ENCODE results near the gene PIAS4. TPM values are rescaled to one million over a fixed set of nuclear protein-coding genes. Genes with fewer than 3 reads are reported as not detected.

The PIAS4 gene, protein sequence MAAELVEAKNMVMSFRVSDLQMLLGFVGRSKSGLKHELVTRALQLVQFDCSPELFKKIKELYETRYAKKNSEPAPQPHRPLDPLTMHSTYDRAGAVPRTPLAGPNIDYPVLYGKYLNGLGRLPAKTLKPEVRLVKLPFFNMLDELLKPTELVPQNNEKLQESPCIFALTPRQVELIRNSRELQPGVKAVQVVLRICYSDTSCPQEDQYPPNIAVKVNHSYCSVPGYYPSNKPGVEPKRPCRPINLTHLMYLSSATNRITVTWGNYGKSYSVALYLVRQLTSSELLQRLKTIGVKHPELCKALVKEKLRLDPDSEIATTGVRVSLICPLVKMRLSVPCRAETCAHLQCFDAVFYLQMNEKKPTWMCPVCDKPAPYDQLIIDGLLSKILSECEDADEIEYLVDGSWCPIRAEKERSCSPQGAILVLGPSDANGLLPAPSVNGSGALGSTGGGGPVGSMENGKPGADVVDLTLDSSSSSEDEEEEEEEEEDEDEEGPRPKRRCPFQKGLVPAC
- total RNA-seq (10 to 100 TPM; 21.8 to 42.6 (median 31.4) TPM), total RNA-seq (14.2 to 41.9 (median 24.8) reads per million in 29 experiments)
- 15.3 TPM for total RNA-seq (2013)

DNA sequence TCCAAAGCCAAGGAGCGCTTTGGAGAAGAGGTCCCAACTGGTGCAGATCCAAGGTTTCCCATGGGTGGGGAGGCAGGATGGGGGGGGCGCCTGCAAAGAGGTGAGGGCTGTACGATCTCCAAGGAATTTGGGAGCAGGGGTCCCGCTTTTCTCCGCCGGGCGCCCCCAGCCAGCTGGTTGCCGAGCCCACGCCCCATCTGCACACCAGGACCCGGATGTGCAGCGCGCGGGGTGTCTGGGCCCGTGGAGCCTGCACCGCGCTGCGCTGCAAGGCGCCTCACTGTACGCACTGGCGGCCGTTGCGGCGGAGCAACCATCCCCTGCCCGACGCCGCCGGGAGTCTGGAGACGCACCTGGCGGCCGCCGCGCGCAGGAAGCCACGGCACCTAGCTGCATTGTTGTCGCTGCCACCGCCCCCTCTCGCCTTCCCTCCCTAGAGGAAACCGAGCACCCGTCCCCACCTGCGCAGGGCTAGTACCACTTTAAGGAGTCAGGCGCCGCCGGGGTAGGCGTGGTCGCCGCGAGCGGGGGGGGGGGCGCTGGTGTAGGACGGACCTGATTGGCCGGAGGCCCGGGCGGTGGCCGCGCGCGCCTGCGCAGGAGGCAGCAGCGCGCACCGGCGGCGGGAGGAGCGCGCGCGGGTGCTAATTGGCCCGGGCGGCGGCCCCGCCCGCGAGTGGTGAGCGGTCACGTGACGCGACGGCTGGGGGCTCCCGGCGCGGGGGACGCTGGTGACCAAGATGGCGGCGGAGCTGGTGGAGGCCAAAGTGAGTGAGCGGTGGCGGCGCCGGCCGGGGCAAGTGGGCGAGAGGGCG lies at the start of gene PIAS4:
PIAS4 (plus strand) TSS at position 716 of the 815 bp plus-strand sequence; CDS start at position 741, 25 bp downstream.
- Mint-ChIP-seq H3K27me3 (no peaks in the 10 kb centered on the region), H3K9me3 (no peaks in the 10 kb centered on the region), H3K4me1 (peaks cover 23 to 34% (median 33%) of the 10 kb centered on the region in 3 donors), H3K36me3 (no peaks in the 10 kb centered on the region), H3K27ac (peak within 1 kb of the TSS; percentile 59 to 83), H3K4me3 (peak within 1 kb of the TSS; percentile 78 to 83 (median 82))
- Histone ChIP-seq H3K27me3 (replicated peaks in 1 of 2; ENCODE audit: control insufficient read depth in 2 of 2, extremely low read depth in 1 of 2, insufficient read depth in 2 of 2, low read length in 1 of 2) (no peaks in the 10 kb centered on the region), H3K4me3 (ENCODE audit: control insufficient read depth in 1 of 2, extremely low read depth in 1 of 2, low read length in 1 of 2) (peak within 1 kb of the TSS; percentile 60 to 80), H3K9me3 (no peaks in the 10 kb centered on the region), H3K27ac (ENCODE audit: low read length) (peak within 1 kb of the TSS; percentile 34), H3K4me1 (ENCODE audit: control insufficient read depth in 1 of 2, extremely low read depth in 1 of 2, insufficient read depth in 2 of 2, low read length in 2 of 2) (peaks cover 6 to 48% of the 10 kb centered on the region in 2 experiments), H3K36me3 (ENCODE audit: control insufficient read depth in 2 of 2, extremely low read depth in 1 of 2, insufficient read depth in 1 of 2, low read length in 1 of 2) (peaks cover 8 to 15% of the 10 kb centered on the region in 2 donors)
- ATAC-seq (replicated peaks in 1 of 4) (peak; percentile 89 to 94 (median 90)), DNase-seq (peak; percentile 91 to 98 (median 95))
- POLR2A ChIA-PET = interaction anchor here (0.5 to 0.6 kb wide), 3 partner anchors 20 to 32 kb away, joined by 3 to 13 read pairs (median 9); no protein-coding TSS in a partner anchor
- CTCF ChIA-PET = interaction anchor here (0.5 to 2.9 kb wide), 8 partner anchors 10 to 336 kb away, joined by 3 to 19 read pairs (median 3); partner anchors contain the start of genes EEF2 (in 1 of the 2) and ZBTB7A (in 1 of the 2)
- under 1% methylated on average over 85 of the region's 91 CpGs for WGBS (ENCODE audit: insufficient coverage)

DNA sequence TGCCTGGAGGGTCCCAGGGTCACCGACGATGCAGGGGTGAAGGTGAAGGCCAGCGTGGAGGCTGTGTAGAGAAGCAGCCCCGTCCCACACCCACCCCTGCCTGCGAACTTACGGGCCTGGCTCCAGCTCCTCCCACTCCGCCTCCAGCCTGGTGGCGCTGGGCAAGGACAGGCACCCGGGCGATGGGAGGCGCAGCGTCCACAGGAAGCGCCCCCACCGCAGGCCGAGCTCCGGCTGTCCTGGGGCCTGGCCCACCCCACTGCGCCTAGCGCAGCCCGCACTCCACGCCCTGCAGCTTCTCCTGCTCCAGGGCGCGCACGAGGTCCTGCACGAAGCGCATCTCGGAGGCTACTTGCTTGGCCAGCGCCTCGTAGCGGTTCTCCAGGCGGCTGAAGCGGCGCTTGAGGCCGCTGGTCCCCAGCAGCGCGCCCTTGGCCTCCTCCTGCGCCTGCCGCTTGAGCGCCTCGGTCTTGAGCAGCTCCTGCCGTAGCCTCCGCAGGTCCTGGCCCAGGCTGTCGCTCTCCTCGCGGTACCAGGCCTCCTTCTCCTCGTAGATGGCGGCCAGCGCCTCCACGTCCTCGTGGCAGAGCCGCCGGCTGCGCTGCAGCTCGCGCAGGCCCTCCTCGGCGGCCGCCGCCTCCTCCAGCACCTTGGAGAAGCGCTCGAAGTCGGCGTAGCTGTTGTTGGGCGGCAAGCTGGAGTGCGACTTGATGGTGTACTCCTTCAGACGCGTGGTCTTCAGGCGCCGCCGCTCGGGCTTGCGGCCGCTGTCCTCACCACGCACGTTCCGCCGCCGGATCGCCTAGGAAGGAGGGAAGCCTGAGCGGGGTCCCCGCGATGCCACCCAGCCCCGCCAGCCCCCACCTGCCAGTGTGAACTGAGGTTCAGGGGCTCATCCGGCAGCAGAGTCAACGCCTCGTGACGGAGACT lies 48.4 kb upstream of the PIAS4 start:
- no peak for DNase-seq
- Histone ChIP-seq H3K27ac (ENCODE audit: low read length) (no peak overlapping the region), H3K4me1 (ENCODE audit: control insufficient read depth in 1 of 2, extremely low read depth in 1 of 2, insufficient read depth in 2 of 2, low read length in 2 of 2) (no peaks in the 10 kb centered on the region), H3K4me3 (ENCODE audit: control insufficient read depth in 1 of 2, extremely low read depth in 1 of 2, low read length in 1 of 2) (no peak overlapping the region), H3K36me3 (ENCODE audit: control insufficient read depth in 2 of 2, extremely low read depth in 1 of 2, insufficient read depth in 1 of 2, low read length in 1 of 2) (peaks cover 11 to 51% of the 10 kb centered on the region in 2 donors), H3K9me3 (no peaks in the 10 kb centered on the region), H3K27me3 (replicated peaks in 1 of 2; ENCODE audit: control insufficient read depth in 2 of 2, extremely low read depth in 1 of 2, insufficient read depth in 2 of 2, low read length in 1 of 2) (no peaks in the 10 kb centered on the region)
- 98% methylated on average over 82 of the region's 86 CpGs for WGBS (ENCODE audit: insufficient coverage)
- no peak overlapping the region for H3K27ac Mint-ChIP-seq
- CTCF ChIA-PET = no interaction called here
- H3K27me3 Mint-ChIP-seq = no peaks in the 10 kb centered on the region
- no peaks in the 10 kb centered on the region for H3K4me1 Mint-ChIP-seq
- H3K4me3 Mint-ChIP-seq = no peak overlapping the region
- H3K36me3 Mint-ChIP-seq = peaks cover 17% of the 10 kb centered on the region
- ATAC-seq (replicated peaks in 1 of 4) = no peak
- POLR2A ChIA-PET = no interaction called here
- H3K9me3 Mint-ChIP-seq = no peaks in the 10 kb centered on the region

- no peak for ATAC-seq (replicated peaks in 1 of 4)
- Mint-ChIP-seq H3K27me3 (no peaks in the 10 kb centered on the region), H3K4me1 (no peaks in the 10 kb centered on the region), H3K9me3 (no peaks in the 10 kb centered on the region), H3K4me3 (no peak overlapping the region), H3K27ac (no peak overlapping the region), H3K36me3 (peaks cover 20% of the 10 kb centered on the region)
- WGBS (ENCODE audit: insufficient coverage) = 94% methylated on average over 15 of the region's 15 CpGs
- Histone ChIP-seq H3K9me3 (no peaks in the 10 kb centered on the region), H3K36me3 (ENCODE audit: control insufficient read depth in 2 of 2, extremely low read depth in 1 of 2, insufficient read depth in 1 of 2, low read length in 1 of 2) (peaks cover 15 to 56% of the 10 kb centered on the region in 2 donors), H3K4me1 (ENCODE audit: control insufficient read depth in 1 of 2, extremely low read depth in 1 of 2, insufficient read depth in 2 of 2, low read length in 2 of 2) (no peaks in the 10 kb centered on the region), H3K27ac (ENCODE audit: low read length) (no peak overlapping the region), H3K27me3 (replicated peaks in 1 of 2; ENCODE audit: control insufficient read depth in 2 of 2, extremely low read depth in 1 of 2, insufficient read depth in 2 of 2, low read length in 1 of 2) (no peaks in the 10 kb centered on the region), H3K4me3 (ENCODE audit: control insufficient read depth in 1 of 2, extremely low read depth in 1 of 2, low read length in 1 of 2) (no peak overlapping the region)
- CTCF ChIA-PET = no interaction called here
- no peak for DNase-seq
- POLR2A ChIA-PET = no interaction called here
Measured at GRCh38 chr19:3959766-3960131, 47.8 kb upstream of the PIAS4 start.

DNA sequence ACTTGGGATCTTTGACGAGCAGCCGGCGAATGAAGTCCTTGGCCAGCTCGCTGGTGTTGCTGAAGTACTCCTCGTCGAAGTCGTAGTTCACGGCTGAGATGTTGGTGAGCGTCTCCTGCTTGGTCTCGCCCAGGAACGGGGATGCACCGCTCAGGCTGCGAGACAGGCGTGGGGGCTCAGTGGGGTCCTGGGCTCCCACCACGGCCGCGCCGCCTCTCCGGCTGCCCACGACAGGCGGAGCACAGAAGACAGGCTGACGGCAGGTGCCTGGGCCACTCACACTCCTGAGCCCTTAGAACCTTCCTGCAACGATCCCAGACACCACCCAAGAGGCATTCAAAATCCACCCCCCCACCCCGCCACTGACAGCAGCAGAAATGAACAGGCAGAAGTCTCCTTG lies 46.5 kb upstream of the PIAS4 start:
- WGBS (ENCODE audit: insufficient coverage) = 97% methylated on average over 23 of the region's 24 CpGs
- Mint-ChIP-seq H3K27ac (no peak overlapping the region), H3K4me3 (no peak overlapping the region), H3K27me3 (no peaks in the 10 kb centered on the region), H3K4me1 (peaks cover 0 to 1% (median 0%) of the 10 kb centered on the region in 3 donors), H3K36me3 (peaks cover 23% of the 10 kb centered on the region), H3K9me3 (no peaks in the 10 kb centered on the region)
- Histone ChIP-seq H3K27ac (ENCODE audit: low read length) (no peak overlapping the region), H3K4me1 (ENCODE audit: control insufficient read depth in 1 of 2, extremely low read depth in 1 of 2, insufficient read depth in 2 of 2, low read length in 2 of 2) (no peaks in the 10 kb centered on the region), H3K27me3 (replicated peaks in 1 of 2; ENCODE audit: control insufficient read depth in 2 of 2, extremely low read depth in 1 of 2, insufficient read depth in 2 of 2, low read length in 1 of 2) (no peaks in the 10 kb centered on the region), H3K36me3 (ENCODE audit: control insufficient read depth in 2 of 2, extremely low read depth in 1 of 2, insufficient read depth in 1 of 2, low read length in 1 of 2) (peaks cover 19 to 62% of the 10 kb centered on the region in 2 donors), H3K9me3 (no peaks in the 10 kb centered on the region), H3K4me3 (ENCODE audit: control insufficient read depth in 1 of 2, extremely low read depth in 1 of 2, low read length in 1 of 2) (no peak overlapping the region)
- DNase-seq = no peak
- ATAC-seq (replicated peaks in 1 of 4) = no peak
- CTCF ChIA-PET = no interaction called here
- POLR2A ChIA-PET = no interaction called here

DNA sequence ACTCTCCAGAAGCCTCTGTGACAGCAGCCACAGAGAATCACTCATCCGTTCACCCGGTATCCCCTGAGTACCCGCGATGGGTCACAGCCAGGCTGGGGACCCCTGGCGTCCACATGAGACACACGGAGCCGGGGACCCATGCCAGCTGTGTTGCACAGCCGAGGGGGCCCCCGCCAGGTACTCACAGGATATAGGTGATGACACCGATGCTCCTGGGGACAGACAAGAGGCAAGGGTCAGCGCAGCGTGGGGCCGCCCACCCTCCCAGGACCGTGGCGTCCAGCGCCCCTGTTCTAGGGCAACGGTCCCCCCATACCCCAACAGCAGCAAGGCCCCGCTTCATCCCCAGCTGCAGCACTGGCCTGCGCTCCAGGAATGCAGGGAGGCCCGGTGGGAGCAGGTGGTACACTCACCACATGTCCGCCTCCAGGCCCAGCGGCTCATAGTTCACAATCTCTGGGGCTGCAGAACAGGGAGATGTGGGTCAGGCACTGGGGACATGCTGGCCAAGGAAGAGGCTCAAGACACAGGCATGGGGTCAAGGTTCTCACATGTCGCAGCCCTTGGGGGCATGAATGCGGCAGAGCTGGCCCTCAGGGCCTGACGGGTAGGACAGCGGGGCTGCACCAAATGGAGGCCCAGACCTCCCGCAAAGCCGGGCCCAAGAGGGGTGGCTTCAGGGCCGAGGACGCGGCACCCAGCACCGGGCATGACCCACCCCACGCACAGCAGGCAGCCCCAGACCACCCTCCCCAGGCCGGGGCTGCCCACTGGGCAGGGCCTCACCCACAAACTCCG lies 43.9 kb upstream of the PIAS4 start:
- ChIA-PET CTCF (no interaction called here), POLR2A (no interaction called here)
- Mint-ChIP-seq H3K4me3 (no peak overlapping the region), H3K9me3 (no peaks in the 10 kb centered on the region), H3K4me1 (peaks cover 5 to 11% (median 7%) of the 10 kb centered on the region in 3 donors), H3K36me3 (peaks cover 22% of the 10 kb centered on the region), H3K27ac (no peak overlapping the region), H3K27me3 (no peaks in the 10 kb centered on the region)
- peaks cover 0 to 5% of the 10 kb centered on the region in 2 experiments for H3K4me1 ChIP-seq (ENCODE audit: control insufficient read depth in 1 of 2, extremely low read depth in 1 of 2, insufficient read depth in 2 of 2, low read length in 2 of 2)
- 97% methylated on average over 32 of the region's 35 CpGs for WGBS (ENCODE audit: insufficient coverage)
- no peak overlapping the region for H3K27ac ChIP-seq (ENCODE audit: low read length)
- DNase-seq = no peak
- H3K9me3 ChIP-seq = no peaks in the 10 kb centered on the region
- H3K36me3 ChIP-seq (ENCODE audit: control insufficient read depth in 2 of 2, extremely low read depth in 1 of 2, insufficient read depth in 1 of 2, low read length in 1 of 2) = peaks cover 17 to 70% of the 10 kb centered on the region in 2 donors
- no peaks in the 10 kb centered on the region for H3K27me3 ChIP-seq (replicated peaks in 1 of 2; ENCODE audit: control insufficient read depth in 2 of 2, extremely low read depth in 1 of 2, insufficient read depth in 2 of 2, low read length in 1 of 2)
- ATAC-seq (replicated peaks in 1 of 4) = no peak
- H3K4me3 ChIP-seq (ENCODE audit: control insufficient read depth in 1 of 2, extremely low read depth in 1 of 2, low read length in 1 of 2) = no peak overlapping the region

All from T-cell (primary cell).